Esophagus muscularis mucosa (tissue), 4 donors: ENCODE data around the gene MAP4K4. TPM values are rescaled to one million over a fixed set of nuclear protein-coding genes. Genes with fewer than 3 reads are reported as not detected.

Source experiments
- DNase-seq: peaks from one replicate; pipeline ENCODE4 v3.0.0-alpha.2; 2017; ENCODE audit errors: extremely low spot score
- H3K27ac ChIP-seq, 4 donors: fragments of 200-600 bp; sonication (generic); replicated peaks in 1 of 4; 1 replicate in 3 of 4; 2 replicates in 1 of 4; pipeline ENCODE4 v1.5.1; 2016 to 2019; ENCODE audit warnings: mild to moderate bottlenecking in 1 of 4
- H3K27me3 ChIP-seq, 4 donors: fragments of 200-600 bp; sonication (generic); one replicate each; pipeline versions ENCODE4 v1.5.1 to v1.6.0; 2016 to 2019
- H3K36me3 ChIP-seq, 4 donors: fragments of 200-600 bp; sonication (generic); one replicate each; pipeline ENCODE4 v1.5.1; 2016 to 2019
- H3K4me1 ChIP-seq, 4 donors: fragments of 200-600 bp; sonication (generic); one replicate each; pipeline ENCODE4 v1.5.1; 2016 to 2019
- H3K4me3 ChIP-seq, 4 donors: fragments of 200-600 bp; sonication (generic); 1 replicate in 2 of 4; 2 replicates in 2 of 4; pipeline ENCODE4 v1.5.1; 2016 to 2019; ENCODE audit warnings: mild to moderate bottlenecking in 4 of 4, moderate library complexity in 1 of 4
- H3K9me3 ChIP-seq, 4 donors: fragments of 200-600 bp; sonication (generic); 1 replicate in 3 of 4; 2 replicates in 1 of 4; pipeline ENCODE4 v1.5.1; 2016 to 2019
- CTCF ChIP-seq, 3 experiments: fragments of 200-600 bp in 2 of 3; fragments of 450-650 bp in 1 of 3; sonication (generic) in 2 of 3; IDR thresholded peaks; one replicate each; pipeline ENCODE4 v1.5.1; 2017 to 2019; ENCODE audit warnings: antibody characterized with exemption in 3 of 3, mild to moderate bottlenecking in 2 of 3, moderate library complexity in 1 of 3
- EP300 ChIP-seq: sonication (generic); formaldehyde crosslinking; IDR thresholded peaks from one replicate; pipeline ENCODE4 v1.6.1; 2017; ENCODE audit warnings: antibody characterized with exemption
- POLR2A ChIP-seq: fragments of 450-650 bp; IDR thresholded peaks from one replicate; pipeline ENCODE4 v1.6.1; 2017; ENCODE audit warnings: antibody characterized with exemption, moderate library complexity, mild to moderate bottlenecking, low read depth
- POLR2AphosphoS5 ChIP-seq, 2 donors: sonication (generic); formaldehyde crosslinking; IDR thresholded peaks; one replicate each; pipeline ENCODE4 v1.6.1; 2017; ENCODE audit warnings: antibody characterized with exemption in 2 of 2
- WGBS: methylation state at CpG from one replicate; pipeline ENCODE4 v1.1.5; 2018; 5-methylcytosine and 5-hydroxymethylcytosine counted together
- intact Hi-C: fragments of 100-400 bp; cut with DNase I; formaldehyde crosslinking; loops from one replicate; pipeline ENCODE4 v1.15.1; 2023
- total RNA-seq, 4 donors: library from RNA; depleted of rRNA; stranded (reverse); fragments of >200 nt; gene quantifications; one replicate each; pipeline versions ENCODE4 v1.1.0 to v1.2.1, GENCODE V29; 2016

MAP4K4 gene
- total RNA-seq, 4 donors from 2014 or later, result 37.8 to 59.0 (median 51.7) TPM

GRCh38 chr2:101942851-101943250, 245.3 kb downstream of the MAP4K4 start:
- DNase-seq, result no peak
- no peak overlapping the region for H3K27ac ChIP-seq
- no peak overlapping the region for H3K4me3 ChIP-seq
- TF ChIP-seq EP300 (no peak), CTCF (IDR thresholded peaks at IDR 0.05) (no peak), POLR2A (no peak), POLR2AphosphoS5 (IDR thresholded peaks at IDR 0.05) (no peak)
- intact Hi-C loops, result no loop called here
- no peaks in the 10 kb centered on the region for H3K4me1 ChIP-seq
- WGBS, result 80% methylated on average over 3 of the region's 3 CpGs
- H3K27me3 ChIP-seq, result no peaks in the 10 kb centered on the region
- no peaks in the 10 kb centered on the region for H3K9me3 ChIP-seq
- H3K36me3 ChIP-seq, result no peaks in the 10 kb centered on the region

Other genes starting within 250 kb of the MAP4K4 start
- gene RFX8, start 222.6 kb upstream of the MAP4K4 start, total RNA-seq, result under 1 TPM in 1 of 4 donors, not detected in 3; 0.91 TPM